Endothelial cell of umbilical vein (primary cell): ENCODE results near the gene CCSER2. TPM values are rescaled to one million over a fixed set of nuclear protein-coding genes. Genes with fewer than 3 reads are reported as not detected.

ENCODE experiments used
- BruUV-seq: library from RNA; stranded (reverse); fragments of 400-500 nt; replicated peaks from 2 replicates; lab custom pipeline; 2021; lab: Mats Ljungman, UMichigan
- CTCF ChIA-PET: fragments of 300-600, 350-600 bp; sonication (Branson Sonifier 250); formaldehyde crosslinking; loops from one replicate; lab custom pipeline; 2021; ENCODE audit warnings: antibody characterized with exemption, inconsistent platforms; lab: Charles Lee
- POLR2A ChIA-PET: fragments of 300-600, 350-600 bp; sonication (Branson Sonifier 250); formaldehyde crosslinking; loops from one replicate; lab custom pipeline; 2021; ENCODE audit warnings: antibody characterized with exemption, inconsistent platforms; lab: Charles Lee
- DNase-seq: peaks from one replicate; pipeline ENCODE4 v3.0.0-alpha.2; 2011; ENCODE audit warnings: low read depth, low spot score
- FAIRE-seq: peaks from 2 replicates; lab custom pipeline; 2011; peaks lifted over from hg19 to GRCh38; lab: Jason Lieb, UNC
- H2AFZ ChIP-seq: 2 replicates; pipeline ENCODE4 v1.6.0; 2012; ENCODE audit warnings: low read depth, low read length, control low read depth, inconsistent platforms
- H3K27ac ChIP-seq: 2 replicates; pipeline ENCODE4 v1.5.1; 2011; ENCODE audit warnings: low read depth, mild to moderate bottlenecking, control low read depth, low read length, moderate library complexity; ENCODE audit not compliant: insufficient read depth
- H3K27me3 ChIP-seq, 2 experiments: 2 replicates each; pipeline versions ENCODE4 v1.6.0 to v1.6.1; 2011; ENCODE audit warnings: low read length in 2 of 2, mixed read lengths in 1 of 2; ENCODE audit not compliant: control insufficient read depth in 2 of 2, insufficient read depth in 2 of 2
- H3K36me3 ChIP-seq, 2 experiments: 2 replicates in 1 of 2; 3 replicates in 1 of 2; pipeline ENCODE4 v1.5.1; 2011; ENCODE audit warnings: low read length in 2 of 2, mild to moderate bottlenecking in 1 of 2, moderate library complexity in 1 of 2; ENCODE audit not compliant: control insufficient read depth in 2 of 2, insufficient read depth in 2 of 2; ENCODE audit errors: extremely low read depth in 1 of 2
- H3K4me1 ChIP-seq: 3 replicates; pipeline ENCODE4 v1.5.1; 2011; ENCODE audit warnings: mild to moderate bottlenecking, low read length; ENCODE audit not compliant: control insufficient read depth, insufficient read depth; ENCODE audit errors: extremely low read depth
- H3K4me2 ChIP-seq: 2 replicates; pipeline ENCODE4 v1.6.1; 2011; ENCODE audit warnings: low read length, control low read depth, mixed read lengths; ENCODE audit not compliant: insufficient read depth
- H3K4me3 ChIP-seq, 3 experiments: fragments of 200-600 bp in 1 of 3; sonication (generic), shearing (Covaris generic) in 1 of 3; replicated peaks in 1 of 3; 2 replicates each; pipeline ENCODE4 v1.5.1; 2011 to 2016; ENCODE audit warnings: control low read depth in 3 of 3, low read length in 3 of 3, mild to moderate bottlenecking in 2 of 3, inconsistent platforms in 1 of 3, low read depth in 1 of 3, moderate library complexity in 1 of 3; ENCODE audit not compliant: insufficient read depth in 1 of 3
- H3K79me2 ChIP-seq: 2 replicates; pipeline ENCODE4 v1.6.0; 2012; ENCODE audit warnings: low read length, inconsistent platforms; ENCODE audit not compliant: control insufficient read depth, insufficient read depth
- H3K9ac ChIP-seq: replicated peaks from 2 replicates; pipeline ENCODE3; 2011; ENCODE audit warnings: low read length, control low read depth; ENCODE audit not compliant: insufficient read depth; ENCODE audit errors: extremely low read depth
- H3K9me1 ChIP-seq: replicated peaks from 3 replicates; pipeline ENCODE4 v1.6.0; 2011; ENCODE audit warnings: mild to moderate bottlenecking, low read length; ENCODE audit not compliant: control insufficient read depth, insufficient read depth; ENCODE audit errors: extremely low read depth
- H3K9me3 ChIP-seq: replicated peaks from 2 replicates; pipeline ENCODE4 v1.5.1; 2012; ENCODE audit warnings: low read length, inconsistent platforms; ENCODE audit not compliant: control insufficient read depth, insufficient read depth
- H4K20me1 ChIP-seq: replicated peaks from 2 replicates; pipeline ENCODE3; 2011; ENCODE audit warnings: mild to moderate bottlenecking, low read length; ENCODE audit not compliant: control insufficient read depth, insufficient read depth; ENCODE audit errors: extremely low read depth
- EZH2 ChIP-seq: IDR thresholded peaks from 2 replicates; pipeline ENCODE4 v1.6.1; 2012; ENCODE audit warnings: borderline replicate concordance, low read depth, mild to moderate bottlenecking, moderate library complexity, low read length, inconsistent platforms; ENCODE audit not compliant: severe bottlenecking
- FOS ChIP-seq: IDR thresholded peaks from 2 replicates; pipeline ENCODE4 v1.6.1; 2011; ENCODE audit warnings: mild to moderate bottlenecking, low read length, moderate library complexity, borderline replicate concordance; ENCODE audit not compliant: insufficient read depth
- GATA2 ChIP-seq: IDR thresholded peaks from 2 replicates; pipeline ENCODE4 v1.7.0; 2011; ENCODE audit warnings: low read depth, mild to moderate bottlenecking, moderate library complexity, mixed read lengths, low read length; ENCODE audit not compliant: insufficient read length, insufficient read depth
- JUN ChIP-seq: IDR thresholded peaks from 2 replicates; pipeline ENCODE4 v1.6.1; 2011; ENCODE audit warnings: borderline replicate concordance, low read depth; ENCODE audit not compliant: insufficient read length, insufficient read depth
- MAX ChIP-seq: IDR thresholded peaks from 2 replicates; pipeline ENCODE4 v1.6.1; 2011; ENCODE audit not compliant: insufficient read depth, insufficient read length
- MYC ChIP-seq: IDR thresholded peaks from one replicate; pipeline ENCODE4 v1.6.1; 2011; ENCODE audit warnings: mild to moderate bottlenecking, low read depth, low read length
- POLR2A ChIP-seq: IDR thresholded peaks from 2 replicates; pipeline ENCODE4 v1.6.1; 2012; ENCODE audit warnings: low read depth, mild to moderate bottlenecking, control low read depth, low read length
- POLR2AphosphoS5 ChIP-seq: IDR thresholded peaks from 2 replicates; pipeline ENCODE4 v1.6.1; 2012; ENCODE audit warnings: low read depth, mild to moderate bottlenecking, control low read depth, low read length, moderate library complexity; ENCODE audit not compliant: insufficient read depth
- dilution Hi-C: fragments of 300-500 bp; cut with MboI; formaldehyde crosslinking; loops from one replicate; pipeline ENCODE4 v1.15.0; 2019; ENCODE audit warnings: low sequenced_read_pairs; ENCODE audit not compliant: extremely low pct_ligation_motif_present
- intact Hi-C: fragments of 100-400 bp; cut with micrococcal nuclease; formaldehyde crosslinking; loops from one replicate; pipeline ENCODE4 v1.10.0; 2022
- polyA plus RNA-seq, 4 experiments: library from polyadenylated mRNA; depleted of rRNA in 3 of 4; stranded (reverse) in 3 of 4; unstranded in 1 of 4; fragments of >200 nt; gene quantifications; 2 replicates each; pipeline versions ENCODE4 v1.2.1 to v1.2.3, GENCODE V29; 2011 to 2012; ENCODE audit warnings: missing spikeins in 1 of 4
- total RNA-seq: library from RNA; stranded (reverse); gene quantifications from 2 replicates; pipeline ENCODE4 v1.2.3, GENCODE V29; 2021
- TF ChIP-seq, protein P1 (sequence below), 2 donors: IDR thresholded peaks; 1 replicate in 1 of 2; 2 replicates in 1 of 2; pipeline ENCODE4 v1.5.1; 2011; ENCODE audit warnings: low read length in 2 of 2, mild to moderate bottlenecking in 2 of 2, moderate library complexity in 2 of 2, control low read depth in 1 of 2, inconsistent platforms in 1 of 2, low read depth in 1 of 2; ENCODE audit not compliant: insufficient read depth in 1 of 2; ENCODE audit errors: extremely low read depth in 1 of 2

Gene CCSER2
- total and polyA plus RNA-seq, 2 donors (not counting 3 experiments of a cell fraction or from before 2014, with no cell fraction given), result 14.5 to 49.3 TPM

- no peak for DNase-seq
- H3K36me3 ChIP-seq, result no peaks in the 10 kb centered on the region
- TF ChIP-seq FOS (peak; percentile 15), GATA2 (peak; percentile 81), MYC (no peak)
- ChIA-PET CTCF (interaction anchor here (1.4 to 5.7 kb wide), 4 partner anchors 14 to 203 kb away, joined by 4 to 43 read pairs (median 22); no protein-coding TSS in a partner anchor), POLR2A (no interaction called here)
- H3K9ac ChIP-seq, result no peak overlapping the region
- intact Hi-C loops (no loop called here), dilution Hi-C loops (no loop called here)
- H3K27ac ChIP-seq, result no peak overlapping the region
- H4K20me1 ChIP-seq, result peaks cover 8% of the 10 kb centered on the region
- no peak for FAIRE-seq
- H3K9me3 ChIP-seq, result no peaks in the 10 kb centered on the region
- peaks cover 11% of the 10 kb centered on the region for H3K4me1 ChIP-seq
- H3K9me1 ChIP-seq, result no peaks in the 10 kb centered on the region
- BruUV-seq, result no TSS peak
- H3K79me2 ChIP-seq, result peaks cover 72% of the 10 kb centered on the region
- H3K27me3 ChIP-seq, result no peaks in the 10 kb centered on the region
- no peak overlapping the region for H3K4me2 ChIP-seq
- H3K4me3 ChIP-seq, result no peak overlapping the region
- no peak overlapping the region for H2AFZ ChIP-seq
Measured at GRCh38 chr10:84337199-84337598, 8.8 kb downstream of the CCSER2 start.

DNA sequence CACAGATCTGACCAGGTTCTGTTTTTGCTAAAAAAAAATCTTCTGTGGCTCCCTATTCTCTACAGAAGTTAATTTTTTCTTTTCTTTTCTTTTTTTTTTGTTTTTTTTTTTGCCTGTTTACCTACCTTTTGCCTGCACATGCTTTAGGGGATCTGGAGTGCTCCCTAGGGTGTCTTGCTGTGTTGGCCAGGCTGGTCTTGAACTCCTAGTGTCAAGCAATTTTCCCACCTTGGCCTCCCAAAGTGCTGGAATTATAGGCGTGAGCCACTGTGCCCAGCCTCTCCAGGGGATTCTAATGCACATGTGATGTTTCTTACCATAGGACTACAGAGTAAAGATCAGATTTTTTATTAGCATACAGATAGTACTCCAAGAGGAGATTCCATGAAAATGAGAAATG lies 10.6 kb downstream of the CCSER2 start:
- Histone ChIP-seq H3K79me2 (peaks cover 71% of the 10 kb centered on the region), H3K27me3 (no peaks in the 10 kb centered on the region), H3K9ac (no peak overlapping the region), H4K20me1 (peaks cover 5% of the 10 kb centered on the region), H2AFZ (no peak overlapping the region), H3K4me2 (no peak overlapping the region), H3K9me1 (no peaks in the 10 kb centered on the region), H3K27ac (no peak overlapping the region), H3K4me3 (no peak overlapping the region), H3K36me3 (no peaks in the 10 kb centered on the region), H3K4me1 (peaks cover 13% of the 10 kb centered on the region), H3K9me3 (no peaks in the 10 kb centered on the region)
- BruUV-seq, result no TSS peak
- TF ChIP-seq GATA2, result no peak
- TF ChIP-seq, protein P1, sequence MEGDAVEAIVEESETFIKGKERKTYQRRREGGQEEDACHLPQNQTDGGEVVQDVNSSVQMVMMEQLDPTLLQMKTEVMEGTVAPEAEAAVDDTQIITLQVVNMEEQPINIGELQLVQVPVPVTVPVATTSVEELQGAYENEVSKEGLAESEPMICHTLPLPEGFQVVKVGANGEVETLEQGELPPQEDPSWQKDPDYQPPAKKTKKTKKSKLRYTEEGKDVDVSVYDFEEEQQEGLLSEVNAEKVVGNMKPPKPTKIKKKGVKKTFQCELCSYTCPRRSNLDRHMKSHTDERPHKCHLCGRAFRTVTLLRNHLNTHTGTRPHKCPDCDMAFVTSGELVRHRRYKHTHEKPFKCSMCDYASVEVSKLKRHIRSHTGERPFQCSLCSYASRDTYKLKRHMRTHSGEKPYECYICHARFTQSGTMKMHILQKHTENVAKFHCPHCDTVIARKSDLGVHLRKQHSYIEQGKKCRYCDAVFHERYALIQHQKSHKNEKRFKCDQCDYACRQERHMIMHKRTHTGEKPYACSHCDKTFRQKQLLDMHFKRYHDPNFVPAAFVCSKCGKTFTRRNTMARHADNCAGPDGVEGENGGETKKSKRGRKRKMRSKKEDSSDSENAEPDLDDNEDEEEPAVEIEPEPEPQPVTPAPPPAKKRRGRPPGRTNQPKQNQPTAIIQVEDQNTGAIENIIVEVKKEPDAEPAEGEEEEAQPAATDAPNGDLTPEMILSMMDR (IDR thresholded peaks at IDR 0.05; ENCODE audit: extremely low read depth in 1 of 2, insufficient read depth in 1 of 2, low read depth in 1 of 2, low read length in 2 of 2), result no peak
- no peak for TF ChIP-seq EZH2
- TF ChIP-seq POLR2A, result no peak
- no peak for TF ChIP-seq MYC
- no peak for TF ChIP-seq JUN
- TF ChIP-seq POLR2AphosphoS5, result no peak
- no peak for TF ChIP-seq FOS
- no peak for TF ChIP-seq MAX
- dilution Hi-C loops, result no loop called here
- DNase-seq (no peak), FAIRE-seq (no peak)
- ChIA-PET POLR2A (no interaction called here), CTCF (interaction anchor here (1.4 to 5.7 kb wide), 2 partner anchors 11 to 12 kb away, joined by 6 to 43 read pairs; partner anchors contain the start of gene CCSER2)
- intact Hi-C loops, result no loop called here
